Stimulated activated CD8-positive, alpha-beta memory T cell treated with anti-CD3 and anti-CD28 coated beads, Interleukin-12 subunit alpha, Interleukin-12 subunit beta, amount 100 ng/mL, for 1 hour (primary cell): Measurements from ENCODE around the gene SMC4.
"Not testable (repeated sequence)": the region's sequence is repeated elsewhere in the genome, so short reads cannot be mapped to it uniquely, and the experiment has no call there.

Experiments used
- DNase-seq: peaks from one replicate; pipeline ENCODE4 v3.0.0-alpha.2; 2020; ENCODE audit warnings: low read depth

Gene SMC4

GRCh38 chr3:160446522-160447056 is 47.1 kb downstream of the SMC4 start:
- no peak for DNase-seq

DNA sequence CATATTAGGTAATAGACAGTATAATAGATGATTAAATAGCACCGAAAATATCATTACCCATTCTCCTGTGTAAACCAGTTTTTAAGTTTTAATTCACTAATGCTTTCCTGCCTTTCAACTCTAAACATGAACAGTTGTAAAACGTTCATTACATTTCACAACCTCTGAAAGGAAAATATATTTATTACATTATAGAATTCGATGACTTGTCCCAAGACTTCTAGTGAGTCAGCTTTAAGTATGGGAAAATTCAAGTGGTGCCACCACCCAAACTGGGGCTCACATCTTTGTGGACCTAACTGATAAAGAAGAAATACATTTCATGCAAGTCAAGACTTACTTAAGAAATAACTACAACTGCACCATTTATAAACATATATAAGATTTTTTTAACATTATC is 48.1 kb downstream of the SMC4 start:
- no peak for DNase-seq

- no peak for DNase-seq
Measured at GRCh38 chr3:160448845-160449635, 49.6 kb downstream of the SMC4 start.

- peak; percentile 94 for DNase-seq
Measured at GRCh38 chr3:160449636-160450598, 50.5 kb downstream of the SMC4 start, which contains the start of gene TRIM59. TSS of gene TRIM59 (minus strand) at chr3:160449786. CDS start at chr3:160439183, 10,603 bp downstream.

GRCh38 chr3:160450846-160451245 is 51.4 kb downstream of the SMC4 start:
- DNase-seq: no peak

- no peak for DNase-seq
Measured at GRCh38 chr3:160451602-160452001, 52.2 kb downstream of the SMC4 start.

- not testable (repeated sequence) for DNase-seq
Measured at GRCh38 chr3:160452251-160452650, 52.8 kb downstream of the SMC4 start.

DNA sequence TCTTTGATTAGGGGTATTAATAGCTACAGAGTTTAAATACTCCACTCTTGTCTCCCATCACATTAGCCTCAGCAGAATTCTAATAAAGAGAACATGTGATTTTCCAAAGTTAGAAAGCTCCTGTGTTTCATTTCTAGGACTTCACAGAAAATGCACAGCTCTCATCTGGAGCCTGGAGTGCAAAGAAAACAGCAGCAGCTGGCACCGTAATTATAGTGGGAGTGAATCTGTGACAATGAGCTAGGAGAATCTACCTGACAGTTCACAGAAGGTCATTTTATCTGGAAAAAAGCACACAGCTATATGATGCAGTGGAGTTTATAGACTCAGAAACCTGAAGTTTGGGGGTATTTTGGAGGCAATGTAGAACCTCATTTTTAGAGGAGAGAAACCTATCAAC is 55.5 kb downstream of the SMC4 start:
- DNase-seq: no peak

DNA sequence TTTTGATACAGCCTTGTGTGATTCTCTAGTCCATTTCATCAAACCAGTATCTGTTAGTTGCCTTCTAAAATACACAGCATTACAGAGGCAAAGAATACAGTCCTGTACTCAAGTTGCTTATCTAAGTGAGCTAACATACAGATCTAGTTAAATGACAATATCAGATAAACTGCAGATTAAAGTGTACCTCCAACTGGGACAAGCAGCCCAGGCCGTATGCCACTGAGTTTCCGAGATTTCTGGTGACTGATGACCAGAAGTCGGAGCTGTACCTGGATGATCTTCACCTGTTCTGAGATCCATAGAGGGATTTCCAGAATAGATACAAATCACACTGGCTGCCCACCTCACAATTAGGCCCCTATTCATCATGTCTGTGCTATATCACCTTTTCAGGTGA is 56.4 kb downstream of the SMC4 start:
- DNase-seq: no peak

DNA sequence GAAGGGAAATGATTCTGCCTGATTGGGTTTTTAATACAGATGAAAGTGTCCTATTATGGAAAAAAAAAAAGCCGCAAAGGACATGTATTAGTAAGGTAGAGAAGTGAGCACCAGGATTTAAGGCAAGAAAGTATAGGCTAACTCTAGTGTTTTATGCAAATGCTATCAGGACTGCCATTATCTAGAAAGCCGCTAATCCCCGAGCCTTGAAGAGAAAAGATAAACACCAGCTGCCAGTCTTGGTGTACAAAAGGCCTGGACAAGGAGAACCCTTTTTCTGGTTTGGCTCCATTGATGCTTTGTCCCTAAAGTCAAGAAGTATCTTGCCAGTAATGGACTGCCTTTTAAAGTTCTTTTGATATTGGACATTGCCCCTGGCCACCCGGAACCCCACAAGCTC is 58.7 kb downstream of the SMC4 start:
- DNase-seq: no peak

- DNase-seq: no peak
Measured at GRCh38 chr3:160459450-160459970, 60.1 kb downstream of the SMC4 start.

GRCh38 chr3:160460033-160460432 is 60.6 kb downstream of the SMC4 start:
- DNase-seq: no peak

DNA sequence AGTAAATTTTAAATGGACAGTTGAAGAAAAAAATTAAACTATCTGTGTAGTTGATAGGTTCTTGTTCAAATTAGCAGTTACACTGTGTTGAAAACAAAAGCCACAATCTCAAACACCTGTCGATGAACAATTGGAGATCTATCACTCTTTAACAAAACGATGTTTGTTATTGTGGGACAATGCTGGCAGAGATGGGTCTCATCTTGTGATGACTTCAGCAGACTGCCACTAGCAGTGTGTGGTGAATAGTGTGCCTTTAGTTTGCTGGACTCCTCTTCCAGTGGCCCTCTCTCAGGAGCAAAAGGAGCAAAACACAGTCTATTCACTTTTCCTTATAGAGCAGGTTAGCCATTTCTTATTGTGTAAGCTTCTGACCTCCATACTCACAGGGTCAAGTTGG is 64.9 kb downstream of the SMC4 start:
- DNase-seq: no peak

- no peak for DNase-seq
Measured at GRCh38 chr3:160464971-160465370, 65.5 kb downstream of the SMC4 start.

DNA sequence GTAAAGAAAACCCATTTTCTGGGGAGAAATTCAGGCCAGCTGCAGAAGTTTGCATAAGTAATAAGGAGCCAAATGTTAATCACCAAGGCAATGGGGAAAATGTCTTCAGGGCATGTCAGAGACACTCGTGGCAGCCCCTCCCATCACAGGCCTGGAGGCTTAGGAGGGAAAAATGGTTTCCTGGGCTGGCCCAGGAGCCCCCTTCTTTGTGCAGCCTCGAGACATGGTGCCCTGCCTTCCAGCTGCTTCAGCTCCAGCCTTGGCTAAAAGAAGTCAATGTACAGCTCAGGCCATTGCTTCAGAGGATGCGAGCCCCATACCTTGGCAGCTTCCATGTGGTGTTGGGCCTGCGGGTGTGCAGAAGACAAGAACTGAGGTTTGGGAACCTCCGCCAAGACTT is 70.7 kb downstream of the SMC4 start:
- no peak for DNase-seq

DNA sequence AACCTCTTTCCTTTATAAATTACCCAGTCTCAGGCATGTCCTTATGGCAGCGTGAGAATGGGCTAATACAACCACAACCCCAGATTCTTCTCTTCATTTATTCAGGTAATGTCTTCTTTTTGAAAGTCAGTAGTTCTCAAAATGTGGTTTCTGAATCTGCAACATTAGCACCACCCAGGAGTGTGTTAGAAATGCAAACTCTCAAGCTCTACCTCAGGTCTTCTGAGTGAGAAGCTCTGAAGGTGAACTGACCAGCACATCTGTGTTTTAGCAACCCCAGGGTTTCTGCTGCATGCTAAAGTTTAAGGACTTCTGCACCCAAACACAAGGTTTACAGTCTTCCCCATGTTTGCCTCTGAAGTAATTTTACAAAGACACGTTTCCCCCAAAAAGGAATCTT is 72.4 kb downstream of the SMC4 start:
- DNase-seq: no peak

- no peak for DNase-seq
Measured at GRCh38 chr3:160472344-160472743, 72.9 kb downstream of the SMC4 start.

GRCh38 chr3:160473221-160473620 is 73.8 kb downstream of the SMC4 start:
- DNase-seq: no peak

- DNase-seq: no peak
Measured at GRCh38 chr3:160473978-160474377, 74.5 kb downstream of the SMC4 start.

GRCh38 chr3:160474416-160474838 is 75.0 kb downstream of the SMC4 start:
- no peak for DNase-seq

DNA sequence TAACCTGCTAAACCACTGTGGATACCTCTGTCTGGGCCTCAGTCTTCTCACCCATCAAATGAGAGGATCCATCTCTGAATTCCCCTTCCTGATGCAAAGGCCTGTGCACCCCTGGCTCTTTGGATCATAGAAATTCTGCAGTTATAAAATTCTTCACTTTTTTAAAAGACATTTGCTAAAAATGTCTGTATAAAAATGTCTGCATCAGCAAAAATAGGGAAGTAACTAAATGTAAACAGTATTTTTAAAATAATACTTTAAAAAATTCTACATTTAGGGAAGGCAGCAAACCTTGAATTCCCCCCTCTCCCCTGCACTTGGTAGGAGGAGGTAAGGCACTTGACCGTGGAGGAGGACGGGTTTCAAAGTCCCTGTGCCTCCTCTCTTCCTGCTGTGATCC is 75.7 kb downstream of the SMC4 start:
- DNase-seq: no peak

GRCh38 chr3:160475884-160476283 is 76.4 kb downstream of the SMC4 start:
- no peak for DNase-seq
